K562 (cell line): Measurements from ENCODE around the gene SLAMF6. TPM values are rescaled to one million over a fixed set of nuclear protein-coding genes. Genes with fewer than 3 reads are reported as not detected.

Experiments used
- polyA plus RNA-seq, 8 experiments: library from polyadenylated mRNA; depleted of rRNA in 4 of 8; stranded (reverse) in 5 of 8; unstranded in 3 of 8; fragments of >200 nt; fragmentation: Nextera tagmentation in 2 of 8; fragmentation: Illumina TruSeq in 1 of 8; extraction: Ambion mirVana in 2 of 8; extraction: Trizol in 1 of 8; gene quantifications; 2 replicates each; pipeline versions ENCODE4 v1.2.1 to v1.2.3, GENCODE V29; 2011 to 2014; ENCODE audit warnings: inconsistent platforms in 1 of 8, missing spikeins in 1 of 8
- total RNA-seq, 7 experiments: library from RNA; depleted of rRNA in 6 of 7; stranded (reverse); fragments of >200 nt in 6 of 7; fragmentation: Illumina TruSeq in 2 of 7; extraction: Trizol in 2 of 7; gene quantifications; 2 replicates each; pipeline versions ENCODE4 v1.2.1 to v1.2.3, GENCODE V29; 2011 to 2021; ENCODE audit warnings: low replicate concordance in 1 of 7

Gene SLAMF6
- total and polyA plus RNA-seq, 9 of the 15 experiments (the other 6 are each of a cell fraction or from before 2014, with no cell fraction given), result 0.56 to 4.8 (median 1.1) TPM

Other genes with a start within 250 kb of the SLAMF6 start
Only the 7 nearest of the 9 such genes appear.
- gene COPA, start 180.0 kb downstream of the SLAMF6 start, total RNA-seq (2014; rRNA removed), result 93.5 and 121 TPM in 2 replicates
- 79.9 and 92.1 TPM in 2 replicates for gene COPA, start 180.0 kb downstream of the SLAMF6 start, total RNA-seq (2014; rRNA removed; fragmentation: Illumina TruSeq; extraction: Trizol)
- gene COPA, start 180.0 kb downstream of the SLAMF6 start, total RNA-seq (2015; rRNA removed; fragmentation: Illumina TruSeq; extraction: Trizol), result 73.1 and 80.7 TPM in 2 replicates
- gene COPA, start 180.0 kb downstream of the SLAMF6 start, total RNA-seq (2021), result 102 and 110 TPM in 2 replicates
- 222 and 236 TPM in 2 replicates for gene COPA, start 180.0 kb downstream of the SLAMF6 start, polyA plus RNA-seq (2011; rRNA removed)
- gene COPA, start 180.0 kb downstream of the SLAMF6 start, polyA plus RNA-seq (2014; fragmentation: Illumina TruSeq; extraction: Trizol), result 119 and 154 TPM in 2 replicates
- gene COPA, start 180.0 kb downstream of the SLAMF6 start, polyA plus RNA-seq (2014; fragmentation: Nextera tagmentation; extraction: Ambion mirVana), result 100 to 1,000 TPM in 1 of 2 experiments, 10 to 100 TPM in 1; 49.8 to 123 TPM
- gene COPA, start 180.0 kb downstream of the SLAMF6 start, polyA plus RNA-seq (2014; rRNA removed), result 99.5 and 125 TPM in 2 replicates
- 21.3 and 27.3 TPM in 2 replicates for gene NCSTN, start 179.9 kb downstream of the SLAMF6 start, total RNA-seq (2014; rRNA removed)
- 34.9 and 35.8 TPM in 2 replicates for gene NCSTN, start 179.9 kb downstream of the SLAMF6 start, total RNA-seq (2014; rRNA removed; fragmentation: Illumina TruSeq; extraction: Trizol)
- 37.2 and 42.3 TPM in 2 replicates for gene NCSTN, start 179.9 kb downstream of the SLAMF6 start, total RNA-seq (2015; rRNA removed; fragmentation: Illumina TruSeq; extraction: Trizol)
- gene NCSTN, start 179.9 kb downstream of the SLAMF6 start, total RNA-seq (2021), result 54.1 and 57.9 TPM in 2 replicates
- gene NCSTN, start 179.9 kb downstream of the SLAMF6 start, polyA plus RNA-seq (2011; rRNA removed), result 64.3 and 104 TPM in 2 replicates
- 75.9 and 91.1 TPM in 2 replicates for gene NCSTN, start 179.9 kb downstream of the SLAMF6 start, polyA plus RNA-seq (2014; fragmentation: Illumina TruSeq; extraction: Trizol)
- gene NCSTN, start 179.9 kb downstream of the SLAMF6 start, polyA plus RNA-seq (2014; fragmentation: Nextera tagmentation; extraction: Ambion mirVana), result 10 to 100 TPM; 46.0 to 68.7 TPM
- 55.3 and 60.7 TPM in 2 replicates for gene NCSTN, start 179.9 kb downstream of the SLAMF6 start, polyA plus RNA-seq (2014; rRNA removed)
- gene NHLH1, start 156.2 kb downstream of the SLAMF6 start, total RNA-seq (2014; rRNA removed), result 0.09 and 0.16 TPM in 2 replicates
- gene NHLH1, start 156.2 kb downstream of the SLAMF6 start, total RNA-seq (2014; rRNA removed; fragmentation: Illumina TruSeq; extraction: Trizol), result 0.33 and 0.35 TPM in 2 replicates
- gene NHLH1, start 156.2 kb downstream of the SLAMF6 start, total RNA-seq (2015; rRNA removed; fragmentation: Illumina TruSeq; extraction: Trizol), result not detected in 2 replicates
- gene NHLH1, start 156.2 kb downstream of the SLAMF6 start, total RNA-seq (2021), result 0.78 and 0.84 TPM in 2 replicates
- gene NHLH1, start 156.2 kb downstream of the SLAMF6 start, polyA plus RNA-seq (2011; rRNA removed), result 0.29 and 0.57 TPM in 2 replicates
- 0.88 and 1.0 TPM in 2 replicates for gene NHLH1, start 156.2 kb downstream of the SLAMF6 start, polyA plus RNA-seq (2014; fragmentation: Illumina TruSeq; extraction: Trizol)
- gene NHLH1, start 156.2 kb downstream of the SLAMF6 start, polyA plus RNA-seq (2014; fragmentation: Nextera tagmentation; extraction: Ambion mirVana), result under 1 TPM; 0.20 to 0.37 TPM
- gene NHLH1, start 156.2 kb downstream of the SLAMF6 start, polyA plus RNA-seq (2014; rRNA removed), result 1.3 and 1.4 TPM in 2 replicates
- gene VANGL2, start 122.7 kb downstream of the SLAMF6 start, total RNA-seq (2014; rRNA removed), result 0.82 and 1.1 TPM in 2 replicates
- 0.95 and 1.1 TPM in 2 replicates for gene VANGL2, start 122.7 kb downstream of the SLAMF6 start, total RNA-seq (2014; rRNA removed; fragmentation: Illumina TruSeq; extraction: Trizol)
- 0.98 and 1.1 TPM in 2 replicates for gene VANGL2, start 122.7 kb downstream of the SLAMF6 start, total RNA-seq (2015; rRNA removed; fragmentation: Illumina TruSeq; extraction: Trizol)
- gene VANGL2, start 122.7 kb downstream of the SLAMF6 start, total RNA-seq (2021), result 3.4 and 3.8 TPM in 2 replicates
- 4.0 and 4.4 TPM in 2 replicates for gene VANGL2, start 122.7 kb downstream of the SLAMF6 start, polyA plus RNA-seq (2011; rRNA removed)
- 3.5 TPM in 2 replicates for gene VANGL2, start 122.7 kb downstream of the SLAMF6 start, polyA plus RNA-seq (2014; fragmentation: Illumina TruSeq; extraction: Trizol)
- under 1 TPM; 0.28 to 0.42 TPM for gene VANGL2, start 122.7 kb downstream of the SLAMF6 start, polyA plus RNA-seq (2014; fragmentation: Nextera tagmentation; extraction: Ambion mirVana)
- gene VANGL2, start 122.7 kb downstream of the SLAMF6 start, polyA plus RNA-seq (2014; rRNA removed), result 3.7 and 3.9 TPM in 2 replicates
- gene CD84, start 56.2 kb upstream of the SLAMF6 start, total RNA-seq (2014; rRNA removed), result 0.82 and 1.4 TPM in 2 replicates
- 2.2 and 2.5 TPM in 2 replicates for gene CD84, start 56.2 kb upstream of the SLAMF6 start, total RNA-seq (2014; rRNA removed; fragmentation: Illumina TruSeq; extraction: Trizol)
- gene CD84, start 56.2 kb upstream of the SLAMF6 start, total RNA-seq (2015; rRNA removed; fragmentation: Illumina TruSeq; extraction: Trizol), result 6.8 TPM in 2 replicates
- gene CD84, start 56.2 kb upstream of the SLAMF6 start, total RNA-seq (2021), result 1.9 and 2.5 TPM in 2 replicates
- gene CD84, start 56.2 kb upstream of the SLAMF6 start, polyA plus RNA-seq (2011; rRNA removed), result 2.0 and 7.3 TPM in 2 replicates
- 3.1 and 3.5 TPM in 2 replicates for gene CD84, start 56.2 kb upstream of the SLAMF6 start, polyA plus RNA-seq (2014; fragmentation: Illumina TruSeq; extraction: Trizol)
- 1 to 10 TPM; 1.0 to 1.5 TPM for gene CD84, start 56.2 kb upstream of the SLAMF6 start, polyA plus RNA-seq (2014; fragmentation: Nextera tagmentation; extraction: Ambion mirVana)
- 1.6 and 1.8 TPM in 2 replicates for gene CD84, start 56.2 kb upstream of the SLAMF6 start, polyA plus RNA-seq (2014; rRNA removed)
- not detected in 2 replicates for gene SLAMF1, start 123.8 kb upstream of the SLAMF6 start, total RNA-seq (2014; rRNA removed)
- not detected in 2 replicates for gene SLAMF1, start 123.8 kb upstream of the SLAMF6 start, total RNA-seq (2014; rRNA removed; fragmentation: Illumina TruSeq; extraction: Trizol)
- 0.04 and 0.15 TPM in 2 replicates for gene SLAMF1, start 123.8 kb upstream of the SLAMF6 start, total RNA-seq (2015; rRNA removed; fragmentation: Illumina TruSeq; extraction: Trizol)
- 0.11 and 0.22 TPM in 2 replicates for gene SLAMF1, start 123.8 kb upstream of the SLAMF6 start, total RNA-seq (2021)
- not detected in 2 replicates for gene SLAMF1, start 123.8 kb upstream of the SLAMF6 start, polyA plus RNA-seq (2011; rRNA removed)
- gene SLAMF1, start 123.8 kb upstream of the SLAMF6 start, polyA plus RNA-seq (2014; fragmentation: Illumina TruSeq; extraction: Trizol), result 0.08 TPM in 1 of 2 replicates, not detected in the other
- under 1 TPM; 0.04 to 0.13 TPM for gene SLAMF1, start 123.8 kb upstream of the SLAMF6 start, polyA plus RNA-seq (2014; fragmentation: Nextera tagmentation; extraction: Ambion mirVana)
- 0.17 TPM in 1 of 2 replicates, not detected in the other for gene SLAMF1, start 123.8 kb upstream of the SLAMF6 start, polyA plus RNA-seq (2014; rRNA removed)
- 0.53 TPM in 1 of 2 replicates, not detected in the other for gene CD48, start 188.6 kb upstream of the SLAMF6 start, total RNA-seq (2014; rRNA removed)
- gene CD48, start 188.6 kb upstream of the SLAMF6 start, total RNA-seq (2014; rRNA removed; fragmentation: Illumina TruSeq; extraction: Trizol), result 0.11 and 0.38 TPM in 2 replicates
- gene CD48, start 188.6 kb upstream of the SLAMF6 start, total RNA-seq (2015; rRNA removed; fragmentation: Illumina TruSeq; extraction: Trizol), result 0.40 and 0.94 TPM in 2 replicates
- 0.42 and 0.65 TPM in 2 replicates for gene CD48, start 188.6 kb upstream of the SLAMF6 start, total RNA-seq (2021)
- gene CD48, start 188.6 kb upstream of the SLAMF6 start, polyA plus RNA-seq (2011; rRNA removed), result not detected in 2 replicates
- 0.10 and 0.24 TPM in 2 replicates for gene CD48, start 188.6 kb upstream of the SLAMF6 start, polyA plus RNA-seq (2014; fragmentation: Illumina TruSeq; extraction: Trizol)
- gene CD48, start 188.6 kb upstream of the SLAMF6 start, polyA plus RNA-seq (2014; fragmentation: Nextera tagmentation; extraction: Ambion mirVana), result under 1 TPM in 1 of 2 experiments, not detected in 1; 0.27 TPM
- gene CD48, start 188.6 kb upstream of the SLAMF6 start, polyA plus RNA-seq (2014; rRNA removed), result 0.18 and 0.30 TPM in 2 replicates